HG03432 (cell line): ENCODE measurements around the gene GRID1.
"Not testable (repeated sequence)": the region's sequence is repeated elsewhere in the genome, so short reads cannot be mapped to it uniquely, and the experiment has no call there.

Source experiments
- ATAC-seq: cut with Tn5 transposase; IDR thresholded peaks from one replicate; pipeline ENCODE4 v1.9.1; 2021; ENCODE audit warnings: mild to moderate bottlenecking, moderate library complexity; ENCODE audit not compliant: unreplicated experiment

GRID1 gene

DNA sequence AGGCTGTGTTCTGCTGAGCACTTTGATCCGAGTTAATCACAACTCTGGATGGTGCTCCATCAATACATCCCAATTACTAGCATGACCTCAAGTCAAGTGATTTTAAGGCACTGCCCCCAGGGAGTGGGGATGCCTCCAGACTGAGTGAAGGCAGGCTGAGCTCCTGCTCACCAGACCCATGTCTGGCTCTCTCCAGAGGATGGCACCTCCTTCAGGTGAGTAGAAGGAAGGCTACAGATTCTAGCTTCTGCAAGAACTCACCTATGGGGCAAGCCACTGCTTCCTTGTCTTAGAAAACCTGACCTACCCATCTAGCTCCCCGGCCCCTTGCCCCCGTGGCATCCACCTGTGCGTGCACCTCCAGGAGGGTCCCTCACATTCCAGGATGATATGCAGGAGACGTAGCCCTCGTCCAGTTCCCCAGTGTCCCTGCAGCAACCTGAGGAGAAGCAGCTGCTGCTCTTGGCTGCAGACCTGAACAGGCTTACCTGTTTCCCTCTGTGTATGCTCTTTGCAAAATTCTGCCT is 390.3 kb downstream of the GRID1 start:
- no peak for ATAC-seq

GRCh38 chr10:85971494-85971893 is 395.1 kb downstream of the GRID1 start:
- ATAC-seq, result no peak

- no peak for ATAC-seq
These were observed 399.0 kb downstream of the GRID1 start for GRCh38 chr10:85967594-85967993.

DNA sequence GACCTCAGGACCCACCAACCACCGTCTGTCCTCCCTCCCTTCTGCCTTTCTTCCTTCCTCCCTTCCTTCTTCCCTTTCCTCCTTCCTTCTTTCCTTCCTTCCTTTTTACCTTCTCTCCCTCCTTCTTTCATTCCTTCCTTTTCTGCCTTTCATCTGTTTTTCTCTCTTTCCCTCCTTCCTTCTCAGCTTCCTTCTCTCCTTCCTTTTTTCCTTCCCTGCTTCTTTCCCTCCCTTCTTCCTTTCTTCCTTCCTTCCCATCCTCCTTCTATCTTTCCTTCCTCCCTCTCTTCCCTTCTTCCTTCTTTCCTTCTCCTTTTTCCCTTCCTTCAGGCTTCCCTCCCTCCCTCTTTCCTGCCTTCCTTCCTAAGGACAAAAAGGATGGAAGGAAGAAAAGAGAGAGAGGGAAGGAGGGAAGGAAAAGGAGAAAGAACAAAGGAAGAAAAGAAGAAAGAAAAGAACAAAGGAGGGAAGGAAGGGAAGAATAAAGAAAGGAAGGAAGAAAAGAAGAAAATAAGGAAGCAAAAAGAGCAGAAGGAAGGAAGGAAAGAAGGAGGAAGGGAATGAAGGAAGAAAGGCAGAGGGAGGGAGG is 405.0 kb downstream of the GRID1 start:
- no peak for ATAC-seq

- no peak for ATAC-seq
These were observed 405.5 kb downstream of the GRID1 start for GRCh38 chr10:85961073-85961472.

DNA sequence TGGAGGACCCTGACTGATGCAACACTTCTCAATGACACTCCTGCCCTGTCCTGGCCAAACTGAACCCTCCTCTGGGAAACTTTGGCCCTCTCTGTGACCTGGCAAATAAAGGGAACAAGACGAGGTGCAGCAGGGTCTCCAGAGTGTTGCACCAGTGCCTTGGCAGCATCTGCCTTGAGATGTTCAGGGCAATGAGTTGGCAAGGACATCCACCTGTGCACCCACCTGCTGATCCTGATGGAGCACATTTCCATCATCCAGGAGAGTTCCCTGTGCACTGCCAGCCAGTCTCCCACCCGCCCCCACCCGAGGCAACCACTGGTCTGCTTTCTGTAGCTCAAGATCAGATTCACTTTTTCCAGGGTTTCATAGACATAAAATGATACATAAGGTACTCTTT is 407.4 kb downstream of the GRID1 start:
- no peak for ATAC-seq

DNA sequence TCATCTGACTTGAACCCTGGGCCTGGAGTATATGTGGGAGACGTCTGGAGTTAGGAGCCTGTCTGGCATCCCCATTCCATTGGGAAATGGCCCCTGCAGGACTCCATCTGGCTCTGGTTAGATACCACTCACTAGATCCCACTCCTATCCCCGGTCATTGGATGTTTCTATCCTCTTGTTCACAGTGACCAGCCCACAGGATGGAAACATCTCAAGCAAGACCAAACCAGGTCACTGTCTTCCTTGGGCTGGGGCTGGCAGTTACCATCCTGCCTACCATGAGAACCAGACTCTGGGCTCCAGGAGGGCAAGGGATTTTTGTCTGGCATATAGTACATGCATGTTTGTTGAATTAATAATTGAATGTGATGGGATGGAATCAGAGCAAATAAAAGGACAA is 415.7 kb downstream of the GRID1 start:
- no peak for ATAC-seq

- peak; percentile 87 for ATAC-seq
These were observed 419.8 kb downstream of the GRID1 start for GRCh38 chr10:85946713-85947326.

- ATAC-seq, result no peak
These were observed 430.4 kb downstream of the GRID1 start for GRCh38 chr10:85936161-85936560.

- ATAC-seq, result no peak
These were observed 432.0 kb downstream of the GRID1 start for GRCh38 chr10:85934586-85934985.

- not testable (repeated sequence) for ATAC-seq
These were observed 436.6 kb downstream of the GRID1 start for GRCh38 chr10:85929993-85930392.

- ATAC-seq, result no peak
These were observed 438.5 kb downstream of the GRID1 start for GRCh38 chr10:85927952-85928665.

DNA sequence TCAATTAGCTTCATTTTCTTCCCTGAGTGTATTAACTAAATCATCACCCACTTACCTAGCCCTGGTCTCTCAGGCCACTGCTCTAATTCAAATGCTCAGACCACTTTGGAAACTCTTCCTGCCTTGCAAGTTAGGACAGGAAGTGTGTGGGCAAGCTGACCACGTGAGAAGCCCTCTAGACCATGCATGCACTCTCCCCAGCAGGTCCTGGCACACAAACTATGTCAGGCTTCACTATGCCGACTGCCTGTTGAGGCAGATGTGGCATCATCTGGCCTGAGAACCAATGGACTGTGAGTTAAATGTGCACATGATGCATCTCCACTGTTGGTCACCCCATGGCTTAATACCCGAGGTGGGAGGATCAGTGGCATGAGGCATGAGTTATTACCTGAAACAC is 439.6 kb downstream of the GRID1 start:
- ATAC-seq, result peak; percentile 68

DNA sequence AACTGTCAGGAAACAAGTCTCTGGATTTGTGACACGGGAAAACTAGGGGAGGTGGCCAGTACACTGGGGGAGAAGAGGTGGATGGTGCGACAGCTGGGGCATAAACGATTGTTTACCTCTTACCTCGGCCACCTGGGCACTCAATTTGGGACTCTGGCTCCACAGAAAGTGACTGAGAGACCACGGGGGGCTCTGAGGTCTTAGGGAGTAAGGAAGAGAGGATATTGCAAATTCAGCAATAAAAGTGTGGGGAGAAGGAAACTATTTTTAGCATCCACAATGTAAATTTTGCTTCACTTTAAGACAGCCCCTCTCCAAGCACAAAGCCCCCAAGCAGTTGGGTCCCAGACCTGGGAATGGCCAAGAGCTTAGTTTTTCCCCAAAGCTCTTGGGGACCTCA is 440.5 kb downstream of the GRID1 start:
- no peak for ATAC-seq

DNA sequence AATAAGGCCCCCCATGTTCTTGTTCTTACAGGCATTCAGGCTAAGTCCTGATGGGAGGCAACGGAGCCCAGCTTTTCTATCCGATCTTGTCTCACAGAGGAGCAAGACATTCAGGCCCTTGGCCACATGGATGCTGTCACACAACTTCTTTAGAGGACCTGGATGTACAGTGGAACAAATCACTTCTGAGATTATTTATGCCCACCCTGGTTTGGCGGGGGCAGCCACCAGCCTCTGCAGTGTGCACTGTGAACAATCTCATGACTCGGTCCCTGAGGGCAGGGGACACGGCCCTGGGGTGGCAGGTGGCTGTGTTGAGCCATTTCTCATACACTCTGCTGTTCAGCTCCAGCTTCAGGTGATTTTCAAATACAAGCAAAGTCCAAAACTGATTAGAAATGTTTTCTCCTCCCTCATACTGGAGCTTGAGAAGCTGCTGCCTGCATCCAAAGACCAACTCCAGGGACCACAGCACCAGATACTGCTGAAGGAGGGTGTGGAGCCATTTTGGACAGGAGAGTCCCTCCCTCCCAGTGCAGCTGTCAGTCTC is 441.3 kb downstream of the GRID1 start:
- no peak for ATAC-seq

- no peak for ATAC-seq
These were observed 442.1 kb downstream of the GRID1 start for GRCh38 chr10:85924382-85925102.

DNA sequence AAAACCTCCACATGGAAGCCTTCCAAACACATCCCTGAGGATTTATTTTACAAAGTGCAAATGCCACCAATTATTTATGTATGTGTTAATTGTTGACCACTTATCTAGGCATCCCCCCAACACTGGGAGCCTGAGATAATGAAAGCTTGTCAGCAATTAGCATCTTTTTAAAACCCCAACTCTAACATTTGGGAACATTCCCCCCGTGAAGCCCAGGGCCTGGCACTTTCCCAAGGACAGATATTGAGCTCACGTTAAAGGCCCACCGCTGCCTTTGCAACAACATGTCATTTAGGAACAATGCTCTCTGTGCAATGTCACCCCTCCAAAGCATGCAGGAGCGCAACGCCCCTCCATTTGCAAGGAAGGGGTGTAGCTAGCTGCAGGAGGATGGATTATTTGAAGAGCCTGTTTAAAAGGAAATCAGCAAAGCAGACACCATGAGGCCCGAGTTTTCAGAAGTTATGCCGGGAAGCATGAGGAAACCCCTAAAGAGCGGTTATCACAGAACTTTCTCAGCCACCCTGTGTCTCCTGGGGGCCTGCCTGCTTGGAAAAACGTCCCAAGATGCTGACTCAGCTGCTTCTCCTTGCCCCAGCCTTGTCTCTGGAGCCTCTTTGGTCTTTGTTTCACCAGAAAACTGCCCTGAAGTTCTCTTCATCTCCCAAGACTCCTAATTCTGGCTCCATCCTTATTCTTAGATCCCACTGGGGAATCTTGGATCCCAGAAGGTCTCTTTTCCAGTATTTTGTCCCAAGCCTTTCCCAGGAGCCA is 444.1 kb downstream of the GRID1 start:
- no peak for ATAC-seq

DNA sequence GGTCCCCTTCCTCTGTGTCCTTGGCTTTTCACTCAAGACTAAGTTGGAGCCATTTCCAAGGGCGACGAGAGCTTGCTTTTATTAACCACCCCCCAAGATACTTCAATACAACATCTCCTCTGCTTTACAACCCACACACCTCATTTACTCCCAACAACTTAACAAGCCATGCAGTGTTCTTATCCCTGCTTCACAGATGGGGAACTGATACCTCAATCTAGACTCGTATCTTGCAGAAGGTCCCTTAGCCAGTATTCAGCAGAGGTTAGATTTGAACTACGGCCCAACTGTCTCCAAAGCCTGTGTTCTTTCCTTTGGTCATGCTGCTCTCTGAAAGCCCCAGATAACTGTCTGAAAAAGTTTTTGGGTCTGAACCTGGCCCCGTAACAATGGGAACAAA is 444.8 kb downstream of the GRID1 start:
- ATAC-seq, result no peak

- ATAC-seq, result no peak
These were observed 446.3 kb downstream of the GRID1 start for GRCh38 chr10:85920311-85920710.

DNA sequence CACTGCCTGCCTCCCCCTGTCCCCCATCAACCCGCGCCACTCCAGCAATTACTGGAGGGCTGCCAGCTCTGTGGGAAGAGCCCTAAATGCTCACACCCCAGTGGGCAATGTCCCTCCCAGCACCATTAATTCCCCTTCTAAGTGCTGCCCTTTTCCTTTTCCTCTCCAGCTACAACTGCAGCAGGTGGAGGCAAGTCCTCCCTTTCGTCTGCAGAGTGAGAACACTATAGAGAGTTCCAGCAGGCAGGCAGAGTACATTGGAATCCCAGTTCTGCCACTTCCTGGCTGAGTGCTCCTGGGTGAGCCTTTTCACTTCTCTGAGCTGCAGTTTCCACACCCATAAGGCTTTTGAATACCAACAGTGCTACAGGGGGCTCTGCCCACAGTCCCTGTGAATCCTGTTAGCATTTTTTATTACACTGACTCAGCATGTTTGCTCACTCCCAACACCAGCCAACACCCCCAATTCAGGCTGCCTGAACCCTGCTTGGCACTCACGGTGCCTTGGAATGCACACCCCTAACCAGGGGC is 447.0 kb downstream of the GRID1 start:
- ATAC-seq, result no peak
